Measurements from ENCODE around the gene GPATCH3. TPM values are rescaled to one million over a fixed set of nuclear protein-coding genes. Genes with fewer than 3 reads are reported as not detected.

The GPATCH3 gene
- polyA plus RNA-seq, 1 donor (not counting 4 experiments of a cell fraction or from before 2014, with no cell fraction given), result 5.7 TPM

DNA sequence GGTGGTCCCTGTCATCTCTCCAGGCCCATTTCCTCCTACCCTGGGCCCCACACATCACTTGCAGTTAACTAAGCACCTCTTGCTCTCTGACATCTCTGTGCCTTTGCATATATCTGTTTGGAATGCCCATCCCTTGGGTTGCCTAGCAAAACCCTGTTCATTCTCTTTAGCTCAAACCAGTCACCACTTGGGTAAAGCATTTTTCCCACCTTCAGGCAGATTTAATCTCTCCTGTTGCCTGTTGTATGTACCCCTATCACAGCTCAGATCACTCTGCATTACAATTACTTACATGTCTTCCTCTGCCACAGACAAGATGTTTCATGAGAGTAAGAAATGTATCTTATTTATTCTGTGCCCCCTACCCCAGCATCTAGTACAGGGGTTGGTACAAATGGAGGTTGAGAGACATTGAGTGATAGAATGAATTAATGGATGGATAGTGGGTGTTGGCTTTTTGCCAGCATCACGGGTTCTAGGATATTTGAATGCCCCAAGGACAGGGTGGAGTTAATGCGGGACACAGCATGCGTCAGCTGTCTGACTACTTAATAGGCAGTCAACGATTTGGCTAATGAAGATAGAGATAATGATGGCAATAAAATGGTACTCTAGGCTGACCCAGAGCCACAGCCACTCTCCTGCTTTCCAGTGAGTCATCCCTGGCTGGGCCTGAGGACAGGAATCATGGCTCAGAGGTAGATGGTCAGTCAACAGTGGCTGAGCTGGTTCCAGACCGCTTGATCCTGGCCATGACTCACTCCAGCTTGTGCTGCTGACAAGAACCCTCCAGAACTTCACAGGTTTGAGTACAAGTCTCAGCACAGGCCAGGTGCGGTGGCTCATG, 7.0 kb upstream of the GPATCH3 start:
- peak; percentile 77 for FAIRE-seq
- H3K36me3 ChIP-seq (ENCODE audit: control insufficient read depth in 2 of 2, extremely low read depth in 1 of 2, insufficient read depth in 2 of 2, low read length in 2 of 2), result no peaks in the 10 kb centered on the region

DNA sequence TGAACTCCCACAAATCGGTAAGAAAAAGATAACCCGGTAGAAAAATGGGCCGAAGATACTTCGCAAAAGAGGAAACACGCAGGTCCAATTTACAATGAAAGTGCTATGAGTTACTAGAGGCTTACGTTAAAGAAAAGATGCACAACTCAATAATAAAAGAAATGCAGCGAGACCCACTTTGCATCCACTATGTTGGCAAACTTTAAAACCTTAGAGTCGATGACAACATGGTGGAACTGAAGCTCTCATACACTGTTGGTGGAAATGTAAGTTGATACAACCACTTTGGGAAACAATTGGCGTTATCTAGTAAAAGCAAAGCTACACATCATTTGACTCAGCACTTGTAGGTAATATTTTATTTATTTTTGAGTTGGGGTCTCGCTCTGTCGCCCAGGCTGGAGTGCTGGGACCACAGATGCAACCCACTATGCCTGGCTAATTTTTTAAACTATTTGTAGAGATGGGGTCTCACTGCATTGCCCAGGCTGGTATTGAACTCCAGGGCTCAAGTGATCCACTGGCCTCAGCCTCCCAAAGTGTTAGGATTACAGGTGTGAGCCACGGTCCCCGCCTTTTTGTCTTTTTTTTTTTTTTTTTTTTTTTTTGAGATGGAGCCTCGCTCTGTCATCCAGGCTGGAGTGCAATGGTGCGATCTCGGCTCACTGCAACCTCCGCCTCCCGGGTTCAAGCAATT, 696 bp upstream of the GPATCH3 start:
- peaks cover 15% of the 10 kb centered on the region for H3K4me1 ChIP-seq (ENCODE audit: control insufficient read depth, extremely low read depth, insufficient read depth, low read length)
- H3K27me3 ChIP-seq (ENCODE audit: control insufficient read depth, extremely low read depth, insufficient read depth, low read length), result no peaks in the 10 kb centered on the region
- H4K20me1 ChIP-seq (ENCODE audit: control insufficient read depth, extremely low read depth, insufficient read depth, low read length), result no peaks in the 10 kb centered on the region
- H3K9ac ChIP-seq (ENCODE audit: control insufficient read depth, extremely low read depth, insufficient read depth, low read length), result peak overlapping the region; percentile 99
- peaks cover 3 to 5% of the 10 kb centered on the region in 2 experiments for H3K36me3 ChIP-seq (ENCODE audit: control insufficient read depth in 2 of 2, extremely low read depth in 1 of 2, insufficient read depth in 2 of 2, low read length in 2 of 2)
- peaks cover 26% of the 10 kb centered on the region for H3K79me2 ChIP-seq (ENCODE audit: control insufficient read depth, insufficient read depth, low read length)
- peak overlapping the region; percentile 77 for H3K4me2 ChIP-seq (ENCODE audit: control insufficient read depth, extremely low read depth, insufficient read depth, low read depth, low read length)
- no peaks in the 10 kb centered on the region for H3K9me3 ChIP-seq (ENCODE audit: control insufficient read depth, low read depth, low read length)
- peak overlapping the region; percentile 91 for H2AFZ ChIP-seq (ENCODE audit: control insufficient read depth, low read length)
- DNase-seq (ENCODE audit: low read depth, low spot score) (no peak), FAIRE-seq (no peak)
- H3K9me1 ChIP-seq (ENCODE audit: control insufficient read depth, extremely low read depth, insufficient read depth, low read length), result no peaks in the 10 kb centered on the region
- TF ChIP-seq EZH2 (IDR thresholded peaks at IDR 0.05; ENCODE audit: low read length), result no peak
- TF ChIP-seq, protein P1, sequence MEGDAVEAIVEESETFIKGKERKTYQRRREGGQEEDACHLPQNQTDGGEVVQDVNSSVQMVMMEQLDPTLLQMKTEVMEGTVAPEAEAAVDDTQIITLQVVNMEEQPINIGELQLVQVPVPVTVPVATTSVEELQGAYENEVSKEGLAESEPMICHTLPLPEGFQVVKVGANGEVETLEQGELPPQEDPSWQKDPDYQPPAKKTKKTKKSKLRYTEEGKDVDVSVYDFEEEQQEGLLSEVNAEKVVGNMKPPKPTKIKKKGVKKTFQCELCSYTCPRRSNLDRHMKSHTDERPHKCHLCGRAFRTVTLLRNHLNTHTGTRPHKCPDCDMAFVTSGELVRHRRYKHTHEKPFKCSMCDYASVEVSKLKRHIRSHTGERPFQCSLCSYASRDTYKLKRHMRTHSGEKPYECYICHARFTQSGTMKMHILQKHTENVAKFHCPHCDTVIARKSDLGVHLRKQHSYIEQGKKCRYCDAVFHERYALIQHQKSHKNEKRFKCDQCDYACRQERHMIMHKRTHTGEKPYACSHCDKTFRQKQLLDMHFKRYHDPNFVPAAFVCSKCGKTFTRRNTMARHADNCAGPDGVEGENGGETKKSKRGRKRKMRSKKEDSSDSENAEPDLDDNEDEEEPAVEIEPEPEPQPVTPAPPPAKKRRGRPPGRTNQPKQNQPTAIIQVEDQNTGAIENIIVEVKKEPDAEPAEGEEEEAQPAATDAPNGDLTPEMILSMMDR (optimal IDR thresholded peaks at IDR 0.05 in 1 of 3, IDR thresholded peaks at IDR 0.05 in 1 of 3, conservative IDR thresholded peaks at IDR 0.05 in 1 of 3; ENCODE audit: extremely low read depth in 1 of 3, insufficient read depth in 2 of 3, low read length in 3 of 3), result no peak
- H3K27ac ChIP-seq (ENCODE audit: control insufficient read depth, insufficient read depth, low read length), result peak overlapping the region; percentile 97
- dilution Hi-C loops (cut with MboI; ENCODE audit: extremely low pct_ligation_motif_present, low sequenced_read_pairs), result no loop called here
- peak overlapping the region; percentile 66 to 83 (median 73) for H3K4me3 ChIP-seq (ENCODE audit: control insufficient read depth in 2 of 3, extremely low read depth in 1 of 3, insufficient read depth in 2 of 3, low read depth in 1 of 3, low read length in 3 of 3)

More for the DNA sequence above, 7.0 kb upstream of the GPATCH3 start:
- Histone ChIP-seq H3K4me3 (ENCODE audit: control insufficient read depth in 2 of 3, extremely low read depth in 1 of 3, insufficient read depth in 2 of 3, low read depth in 1 of 3, low read length in 3 of 3) (no peak overlapping the region), H3K9me1 (ENCODE audit: control insufficient read depth, extremely low read depth, insufficient read depth, low read length) (no peaks in the 10 kb centered on the region), H3K4me1 (ENCODE audit: control insufficient read depth, extremely low read depth, insufficient read depth, low read length) (peaks cover 11% of the 10 kb centered on the region), H3K27me3 (ENCODE audit: control insufficient read depth, extremely low read depth, insufficient read depth, low read length) (no peaks in the 10 kb centered on the region), H4K20me1 (ENCODE audit: control insufficient read depth, extremely low read depth, insufficient read depth, low read length) (no peaks in the 10 kb centered on the region), H3K9me3 (ENCODE audit: control insufficient read depth, low read depth, low read length) (no peaks in the 10 kb centered on the region), H2AFZ (ENCODE audit: control insufficient read depth, low read length) (no peak overlapping the region), H3K4me2 (ENCODE audit: control insufficient read depth, extremely low read depth, insufficient read depth, low read depth, low read length) (no peak overlapping the region), H3K27ac (ENCODE audit: control insufficient read depth, insufficient read depth, low read length) (no peak overlapping the region), H3K9ac (ENCODE audit: control insufficient read depth, extremely low read depth, insufficient read depth, low read length) (no peak overlapping the region), H3K79me2 (ENCODE audit: control insufficient read depth, insufficient read depth, low read length) (no peaks in the 10 kb centered on the region)
- dilution Hi-C loops (cut with MboI; ENCODE audit: extremely low pct_ligation_motif_present, low sequenced_read_pairs), result no loop called here
- TF ChIP-seq, protein P1 (optimal IDR thresholded peaks at IDR 0.05 in 1 of 3, IDR thresholded peaks at IDR 0.05 in 1 of 3, conservative IDR thresholded peaks at IDR 0.05 in 1 of 3; ENCODE audit: extremely low read depth in 1 of 3, insufficient read depth in 2 of 3, low read length in 3 of 3), result no peak
- DNase-seq (ENCODE audit: low read depth, low spot score), result peak; percentile 83

All from keratinocyte (primary cell).